Measurements from ENCODE around the gene COPZ2.
A peak's percentile ranks its signal among the peaks of the same experiment; 100 is the strongest.

DNA sequence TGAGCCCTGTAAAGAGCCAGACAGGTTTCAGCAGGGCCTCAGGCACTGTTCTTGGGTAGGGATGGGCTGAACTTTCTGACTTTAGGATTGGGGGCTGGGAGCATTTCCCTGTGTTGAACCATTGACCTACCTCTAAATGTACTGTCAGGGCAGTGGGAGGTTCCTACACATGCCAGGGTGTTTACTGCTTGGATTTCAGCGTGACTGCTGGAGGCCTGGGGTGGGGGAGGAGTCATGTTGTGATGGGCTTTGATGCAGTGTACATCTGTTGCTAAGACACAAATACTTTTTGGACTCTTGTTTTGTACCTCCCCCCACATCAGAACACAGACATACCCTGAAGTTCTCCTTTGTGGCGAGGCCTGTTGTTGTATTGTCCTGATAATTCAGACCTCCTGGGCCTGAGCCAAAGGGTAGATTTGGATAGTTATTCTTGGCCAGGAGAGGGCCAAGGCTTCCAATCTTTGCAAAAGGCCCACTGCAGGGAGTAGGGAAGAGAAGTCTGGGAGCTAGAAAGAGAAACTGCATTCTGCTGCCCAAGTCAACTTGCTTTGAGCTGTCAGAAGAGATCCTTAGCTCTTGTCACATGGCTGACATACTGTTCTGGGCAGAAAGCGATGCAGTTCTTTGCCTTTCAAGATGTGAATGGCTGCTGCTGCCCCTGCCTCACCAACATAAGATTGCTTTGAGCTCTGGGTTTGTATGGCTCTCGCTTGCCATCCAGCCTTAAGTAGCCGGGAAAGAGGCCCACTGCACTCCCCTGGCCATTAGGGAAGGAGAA lies 14.3 kb upstream of the COPZ2 start:
- TF ChIP-seq, protein P1, sequence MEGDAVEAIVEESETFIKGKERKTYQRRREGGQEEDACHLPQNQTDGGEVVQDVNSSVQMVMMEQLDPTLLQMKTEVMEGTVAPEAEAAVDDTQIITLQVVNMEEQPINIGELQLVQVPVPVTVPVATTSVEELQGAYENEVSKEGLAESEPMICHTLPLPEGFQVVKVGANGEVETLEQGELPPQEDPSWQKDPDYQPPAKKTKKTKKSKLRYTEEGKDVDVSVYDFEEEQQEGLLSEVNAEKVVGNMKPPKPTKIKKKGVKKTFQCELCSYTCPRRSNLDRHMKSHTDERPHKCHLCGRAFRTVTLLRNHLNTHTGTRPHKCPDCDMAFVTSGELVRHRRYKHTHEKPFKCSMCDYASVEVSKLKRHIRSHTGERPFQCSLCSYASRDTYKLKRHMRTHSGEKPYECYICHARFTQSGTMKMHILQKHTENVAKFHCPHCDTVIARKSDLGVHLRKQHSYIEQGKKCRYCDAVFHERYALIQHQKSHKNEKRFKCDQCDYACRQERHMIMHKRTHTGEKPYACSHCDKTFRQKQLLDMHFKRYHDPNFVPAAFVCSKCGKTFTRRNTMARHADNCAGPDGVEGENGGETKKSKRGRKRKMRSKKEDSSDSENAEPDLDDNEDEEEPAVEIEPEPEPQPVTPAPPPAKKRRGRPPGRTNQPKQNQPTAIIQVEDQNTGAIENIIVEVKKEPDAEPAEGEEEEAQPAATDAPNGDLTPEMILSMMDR (IDR thresholded peaks at IDR 0.05): peak in 6 of 12 donors; percentile 11 to 44 (median 26)
- TF ChIP-seq POLR2A (IDR thresholded peaks at IDR 0.05): no peak
